Esophagus muscularis mucosa (tissue), 3 donors: ENCODE results near the gene LMX1A.

Source experiments
- CTCF ChIP-seq, 3 experiments: fragments of 200-600 bp in 2 of 3; fragments of 450-650 bp in 1 of 3; sonication (generic) in 2 of 3; IDR thresholded peaks; one replicate each; pipeline ENCODE4 v1.5.1; 2017 to 2019; ENCODE audit warnings: antibody characterized with exemption in 3 of 3, mild to moderate bottlenecking in 2 of 3, moderate library complexity in 1 of 3
- POLR2AphosphoS5 ChIP-seq, 2 donors: sonication (generic); formaldehyde crosslinking; IDR thresholded peaks; one replicate each; pipeline ENCODE4 v1.6.1; 2017; ENCODE audit warnings: antibody characterized with exemption in 2 of 2

- TF ChIP-seq CTCF (IDR thresholded peaks at IDR 0.05) (no peak), POLR2AphosphoS5 (IDR thresholded peaks at IDR 0.05) (no peak)
Measured at GRCh38 chr1:165352442-165353293, 3.8 kb downstream of the LMX1A start.
